Fibroblast of the aortic adventitia (primary cell): ENCODE results near the gene VPS54. TPM values are rescaled to one million over a fixed set of nuclear protein-coding genes. Genes with fewer than 3 reads are reported as not detected.
"Not testable (repeated sequence)": the region's sequence is repeated elsewhere in the genome, so short reads cannot be mapped to it uniquely, and the experiment has no call there.

Experiments
- DNase-seq: peaks from one replicate; pipeline ENCODE4 v3.0.0-alpha.2; 2010; ENCODE audit warnings: low read depth
- H3K4me3 ChIP-seq: 2 replicates; pipeline ENCODE4 v1.5.1; 2011; ENCODE audit warnings: low read depth, mild to moderate bottlenecking, control low read depth, low read length, moderate library complexity
- total RNA-seq: library from RNA; depleted of rRNA; stranded (reverse); fragments of >200 nt; gene quantifications from 2 replicates; pipeline ENCODE4 v1.2.3, GENCODE V29; 2012; ENCODE audit warnings: low replicate concordance
- TF ChIP-seq, protein P1 (sequence below): IDR thresholded peaks from 2 replicates; pipeline ENCODE4 v1.5.1; 2011; ENCODE audit warnings: mild to moderate bottlenecking, low read length, control low read depth, inconsistent platforms; ENCODE audit not compliant: insufficient read depth

Gene VPS54
- total RNA-seq, 1 donor = 18.1 TPM

DNA sequence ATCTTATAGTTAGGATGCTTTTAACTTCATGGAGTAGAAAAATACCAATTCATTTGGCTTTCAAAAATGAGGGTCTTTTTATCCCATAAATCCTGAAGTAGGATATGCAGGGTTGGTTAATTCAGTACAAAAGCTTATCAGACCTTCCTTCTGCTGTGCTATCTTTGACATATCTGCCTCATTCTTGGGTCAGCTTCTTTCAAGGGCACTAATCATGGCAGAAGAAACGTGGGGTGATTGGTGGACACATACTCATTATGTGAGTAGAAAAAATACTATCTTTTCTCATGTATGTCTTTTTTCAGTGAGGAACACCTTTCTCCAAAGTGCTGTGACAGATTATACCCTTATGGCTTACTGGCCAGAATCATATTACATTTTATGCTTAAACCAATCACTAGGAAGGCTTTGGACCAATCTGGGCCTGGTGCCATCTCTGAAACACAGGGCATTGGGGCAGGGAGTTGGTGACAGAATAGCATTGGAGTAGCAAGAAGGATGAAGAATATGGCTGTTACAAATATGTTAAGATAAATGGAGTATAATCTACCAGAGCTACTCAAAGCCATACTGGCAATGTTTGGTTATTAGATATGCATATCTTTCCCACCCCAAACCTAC is 167.4 kb downstream of the VPS54 start:
- no peak overlapping the region for H3K4me3 ChIP-seq
- DNase-seq = no peak
- TF ChIP-seq, protein P1, sequence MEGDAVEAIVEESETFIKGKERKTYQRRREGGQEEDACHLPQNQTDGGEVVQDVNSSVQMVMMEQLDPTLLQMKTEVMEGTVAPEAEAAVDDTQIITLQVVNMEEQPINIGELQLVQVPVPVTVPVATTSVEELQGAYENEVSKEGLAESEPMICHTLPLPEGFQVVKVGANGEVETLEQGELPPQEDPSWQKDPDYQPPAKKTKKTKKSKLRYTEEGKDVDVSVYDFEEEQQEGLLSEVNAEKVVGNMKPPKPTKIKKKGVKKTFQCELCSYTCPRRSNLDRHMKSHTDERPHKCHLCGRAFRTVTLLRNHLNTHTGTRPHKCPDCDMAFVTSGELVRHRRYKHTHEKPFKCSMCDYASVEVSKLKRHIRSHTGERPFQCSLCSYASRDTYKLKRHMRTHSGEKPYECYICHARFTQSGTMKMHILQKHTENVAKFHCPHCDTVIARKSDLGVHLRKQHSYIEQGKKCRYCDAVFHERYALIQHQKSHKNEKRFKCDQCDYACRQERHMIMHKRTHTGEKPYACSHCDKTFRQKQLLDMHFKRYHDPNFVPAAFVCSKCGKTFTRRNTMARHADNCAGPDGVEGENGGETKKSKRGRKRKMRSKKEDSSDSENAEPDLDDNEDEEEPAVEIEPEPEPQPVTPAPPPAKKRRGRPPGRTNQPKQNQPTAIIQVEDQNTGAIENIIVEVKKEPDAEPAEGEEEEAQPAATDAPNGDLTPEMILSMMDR = no peak

DNA sequence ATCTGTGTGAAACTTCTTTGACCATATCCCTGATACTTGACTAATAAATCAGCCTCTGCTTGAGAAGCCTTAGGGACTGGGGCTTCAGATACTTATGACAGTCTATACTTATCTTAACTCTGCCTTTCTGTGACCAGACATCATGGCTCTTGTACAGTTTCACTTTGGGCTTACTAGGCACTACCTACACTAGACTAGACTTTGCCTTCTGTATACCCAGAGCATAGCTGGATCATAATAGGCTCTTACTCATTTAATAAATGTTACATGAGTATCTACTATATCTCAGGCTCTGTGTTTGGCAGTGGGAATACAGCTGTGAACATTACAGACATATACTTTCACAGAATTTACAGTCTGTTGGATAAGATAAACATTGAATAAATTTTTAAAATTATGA is 168.6 kb downstream of the VPS54 start:
- TF ChIP-seq, protein P1 = no peak
- H3K4me3 ChIP-seq = no peak overlapping the region
- DNase-seq = no peak

DNA sequence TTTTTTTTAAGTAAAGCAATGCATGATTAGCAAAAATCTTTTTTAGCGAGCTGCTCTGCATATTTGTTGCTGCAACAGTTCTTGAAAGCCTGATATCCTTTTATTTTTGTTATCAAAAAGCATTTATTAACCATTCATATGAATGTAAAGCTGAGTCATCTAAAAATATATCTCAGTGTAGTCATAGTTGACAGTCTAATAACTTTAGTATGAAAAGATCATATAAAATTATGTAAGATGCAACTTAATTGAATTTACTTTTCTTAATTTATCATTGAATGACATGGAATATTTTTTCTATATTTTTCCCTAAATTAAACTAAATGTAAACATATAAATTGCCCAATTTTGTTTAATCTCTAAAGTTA is 169.0 kb downstream of the VPS54 start:
- no peak for DNase-seq
- H3K4me3 ChIP-seq = no peak overlapping the region
- TF ChIP-seq, protein P1 = no peak

DNA sequence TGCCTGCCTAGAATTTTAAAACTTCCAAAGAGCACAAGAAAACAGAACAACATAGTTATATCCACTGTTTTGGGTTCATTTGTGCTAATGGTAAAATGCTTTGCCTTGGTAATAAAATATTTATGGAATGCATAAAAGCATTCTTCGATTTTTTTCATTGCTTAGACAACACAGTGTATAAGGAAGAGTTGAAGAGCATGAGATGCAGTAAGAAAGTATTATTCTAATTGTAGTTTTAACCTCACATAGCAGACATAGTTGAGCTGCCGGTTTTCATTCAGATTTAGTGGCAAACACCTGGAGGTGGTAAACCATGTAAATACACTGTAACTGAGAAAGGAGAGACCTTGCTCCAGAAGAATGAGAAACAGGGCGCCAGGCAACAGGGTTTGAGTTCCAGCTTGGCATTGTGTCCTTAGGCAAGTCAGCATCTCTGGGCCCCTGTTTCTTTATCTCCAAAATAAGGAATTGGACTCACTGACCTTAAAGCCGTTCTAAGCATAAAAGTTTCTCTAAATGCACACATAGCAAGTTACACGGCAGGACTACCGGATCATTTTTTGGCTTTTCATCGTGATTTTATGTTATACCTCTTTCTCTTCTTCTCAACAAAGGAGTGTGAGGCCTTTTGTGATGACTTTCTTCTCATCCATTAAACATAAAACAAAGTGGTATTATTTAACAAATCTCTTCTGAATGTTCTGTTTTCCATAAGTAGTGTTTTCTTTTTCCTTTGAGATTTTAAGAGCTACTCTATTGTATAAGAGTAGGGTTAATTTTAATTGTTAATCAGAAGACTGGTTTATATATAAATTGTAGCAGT is 169.6 kb downstream of the VPS54 start:
- TF ChIP-seq, protein P1 = no peak
- peak overlapping the region; percentile 37 for H3K4me3 ChIP-seq
- DNase-seq = peak; percentile 53

DNA sequence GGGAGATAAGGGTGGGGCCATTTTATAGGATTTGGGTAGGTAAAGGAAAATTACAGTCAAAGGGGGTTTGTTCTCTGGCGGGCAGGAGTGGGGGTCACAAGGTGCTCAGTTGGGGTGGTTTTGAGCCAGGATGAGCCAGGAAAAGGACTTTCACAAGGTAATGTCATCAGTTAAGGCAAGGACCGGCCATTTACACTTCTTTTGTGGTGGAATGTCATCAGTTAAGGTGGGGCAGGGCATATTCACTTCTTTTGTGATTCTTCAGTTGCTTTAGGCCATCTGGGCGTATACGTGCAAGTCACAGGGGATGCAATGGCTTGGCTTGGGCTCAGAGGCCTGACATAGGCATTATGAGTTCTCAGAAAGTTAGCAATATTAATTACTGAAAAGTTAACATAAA is 171.7 kb downstream of the VPS54 start:
- DNase-seq = not testable (repeated sequence)

DNA sequence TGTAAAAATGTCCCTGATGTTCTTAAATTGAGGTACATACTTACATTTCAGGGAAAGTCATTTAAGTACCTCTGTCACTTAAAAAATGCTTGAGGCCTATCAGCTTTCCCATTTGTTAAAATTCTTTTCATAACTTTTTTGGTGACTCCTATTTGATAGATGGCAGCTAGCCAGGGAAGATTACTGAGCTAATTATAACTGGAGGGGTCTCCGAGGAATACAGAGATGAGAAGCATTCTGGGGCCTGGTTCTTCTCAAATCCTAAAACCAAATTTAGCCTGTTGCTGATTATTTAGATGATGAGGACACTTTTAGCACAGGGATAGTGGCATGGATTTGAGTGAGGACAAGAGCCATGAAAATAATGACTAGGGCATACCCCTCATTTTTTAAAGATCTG is 172.7 kb downstream of the VPS54 start:
- DNase-seq = no peak
- no peak overlapping the region for H3K4me3 ChIP-seq
- TF ChIP-seq, protein P1 = no peak

More for the DNA sequence above, 171.7 kb downstream of the VPS54 start:
- not testable (repeated sequence) for H3K4me3 ChIP-seq

DNA sequence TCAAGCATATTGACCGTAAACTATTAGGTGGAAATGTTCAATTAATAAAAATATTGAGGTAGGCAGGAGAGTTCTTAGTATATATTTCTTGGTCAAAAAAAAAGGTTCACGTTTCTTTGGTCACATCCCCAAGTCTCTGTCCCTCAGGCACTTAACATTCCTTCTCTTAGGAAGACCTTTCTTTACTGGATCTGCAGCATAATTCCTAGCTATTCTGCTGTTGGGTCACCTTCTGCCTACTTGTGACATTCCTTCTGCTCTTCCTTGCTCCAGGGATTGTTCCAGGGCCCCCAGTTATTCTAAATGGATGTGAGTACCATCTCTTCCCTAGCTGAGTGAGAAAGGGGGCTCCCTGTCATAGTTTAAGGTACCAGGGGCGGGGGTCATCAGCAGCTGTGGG is 173.4 kb downstream of the VPS54 start:
- DNase-seq = no peak
- TF ChIP-seq, protein P1 = no peak

More for the DNA sequence above, 173.4 kb downstream of the VPS54 start:
- no peak overlapping the region for H3K4me3 ChIP-seq
